DMS 273 (cell line): Measurements from ENCODE around the gene PKM.
A peak's percentile ranks its signal among the peaks of the same experiment; 100 is the strongest.
"Not testable (repeated sequence)": the region's sequence is repeated elsewhere in the genome, so short reads cannot be mapped to it uniquely, and the experiment has no call there.

Experiments
- DNase-seq: peaks from one replicate; lab custom pipeline; 2025; ENCODE audit not compliant: unreplicated experiment; lab: John Stamatoyannopoulos, UW

The PKM gene

GRCh38 chr15:72231066-72231832 lies at the start of gene PKM:
PKM (minus strand) TSS chr15:72231190; CDS start chr15:72219097, 12,093 bp downstream.
- peak; percentile 99 for DNase-seq

- no peak for DNase-seq
Measured at GRCh38 chr15:72280751-72281150, 49.8 kb upstream of the PKM start.

- DNase-seq = no peak
Measured at GRCh38 chr15:72278737-72279136, 47.7 kb upstream of the PKM start.

GRCh38 chr15:72276326-72276700 lies 45.3 kb upstream of the PKM start:
- DNase-seq = no peak

- DNase-seq = not testable (repeated sequence)
Measured at GRCh38 chr15:72275635-72276325, 44.8 kb upstream of the PKM start.

- DNase-seq = no peak
Measured at GRCh38 chr15:72272997-72273352, 42.0 kb upstream of the PKM start.

- DNase-seq = peak; percentile 97
Measured at GRCh38 chr15:72272213-72272996, 41.4 kb upstream of the PKM start, which contains the start of gene PARP6. PARP6 (minus strand) TSS chr15:72272554; CDS start chr15:72267477, 5,077 bp downstream.

- DNase-seq = peak; percentile 35
Measured at GRCh38 chr15:72271895-72272212, 40.9 kb upstream of the PKM start.

GRCh38 chr15:72271221-72271620 lies 40.2 kb upstream of the PKM start:
- DNase-seq = no peak

GRCh38 chr15:72269739-72270138 lies 38.7 kb upstream of the PKM start:
- no peak for DNase-seq

GRCh38 chr15:72265031-72265430 lies 34.0 kb upstream of the PKM start:
- DNase-seq = no peak

GRCh38 chr15:72252663-72253299 lies 21.8 kb upstream of the PKM start:
- no peak for DNase-seq

- no peak for DNase-seq
Measured at GRCh38 chr15:72249142-72249810, 18.3 kb upstream of the PKM start.

GRCh38 chr15:72248514-72248913 lies 17.5 kb upstream of the PKM start:
- DNase-seq = no peak

GRCh38 chr15:72242775-72243370 lies 11.9 kb upstream of the PKM start:
- DNase-seq = no peak

GRCh38 chr15:72239652-72240051 lies 8.7 kb upstream of the PKM start:
- no peak for DNase-seq

- no peak for DNase-seq
Measured at GRCh38 chr15:72238586-72238985, 7.6 kb upstream of the PKM start.

- no peak for DNase-seq
Measured at GRCh38 chr15:72237853-72238224, 6.8 kb upstream of the PKM start.

GRCh38 chr15:72237029-72237852 lies 6.3 kb upstream of the PKM start:
- peak; percentile 47 for DNase-seq
